HepG2 (cell line): ENCODE measurements around the gene CDK17. TPM values are rescaled to one million over a fixed set of nuclear protein-coding genes. Genes with fewer than 3 reads are reported as not detected.

Experiments used
- ATAC-seq: fragments of 200-7000 bp; cut with Tn5 transposase; 3 replicates; pipeline ENCODE4 v1.9.1; 2020; ENCODE audit warnings: mild to moderate bottlenecking, moderate library complexity
- BruUV-seq: library from RNA; stranded (reverse); fragments of 400-500 nt; replicated peaks from 2 replicates; lab custom pipeline; 2021; lab: Mats Ljungman, UMichigan
- CTCF ChIA-PET: fragments of 300-600 bp; formaldehyde crosslinking; extraction: SDS; loops from one replicate; lab custom pipeline; 2021; ENCODE audit warnings: low total read pairs, inconsistent platforms, low intra/inter-chr PET ratio; lab: Yijun Ruan, JAX
- POLR2A ChIA-PET: fragments of 350-600 bp; sonication (Branson Sonifier 250); formaldehyde crosslinking; loops from one replicate; lab custom pipeline; 2020; ENCODE audit warnings: antibody characterized with exemption, inconsistent platforms; lab: Yijun Ruan, JAX
- DNase-seq: peaks from one replicate; pipeline ENCODE4 v3.0.0-alpha.2; 2015; ENCODE audit warnings: low spot score
- FAIRE-seq: peaks from 3 replicates; lab custom pipeline; 2011; peaks lifted over from hg19 to GRCh38; lab: Jason Lieb, UNC
- H2AFZ ChIP-seq: one replicate; pipeline ENCODE4 v1.6.1; 2011; ENCODE audit warnings: low read length, inconsistent platforms
- H3K27ac ChIP-seq: fragments of 300-600 bp; 3 replicates; pipeline ENCODE4 v1.8.0; 2011; ENCODE audit warnings: mixed run types, mild to moderate bottlenecking, mixed read lengths, low read length, inconsistent platforms; ENCODE audit not compliant: insufficient read depth; ENCODE audit errors: extremely low read length
- H3K27me3 ChIP-seq, 2 experiments: fragments of 200-600 bp in 1 of 2; 2 replicates in 1 of 2; 3 replicates in 1 of 2; pipeline versions ENCODE4 v1.6.0 to v1.8.0; 2011; ENCODE audit warnings: low read length in 2 of 2, mild to moderate bottlenecking in 2 of 2, moderate library complexity in 2 of 2, inconsistent platforms in 1 of 2; ENCODE audit not compliant: insufficient read depth in 2 of 2, control insufficient read depth in 1 of 2
- H3K36me3 ChIP-seq, 2 experiments: fragments of 200-600 bp in 1 of 2; replicated peaks in 1 of 2; 2 replicates in 1 of 2; 3 replicates in 1 of 2; pipeline versions ENCODE4 v1.5.1 to v1.8.0; 2011; ENCODE audit warnings: low read length in 2 of 2, inconsistent platforms in 1 of 2; ENCODE audit not compliant: insufficient read depth in 2 of 2, control insufficient read depth in 1 of 2
- H3K4me1 ChIP-seq: 2 replicates; pipeline ENCODE4 v1.5.1; 2012; ENCODE audit warnings: low read length, inconsistent platforms; ENCODE audit not compliant: insufficient read depth
- H3K4me2 ChIP-seq: 2 replicates; pipeline ENCODE4 v1.6.0; 2011; ENCODE audit warnings: low read depth, low read length, inconsistent platforms
- H3K4me3 ChIP-seq, 3 experiments: fragments of 200-600 bp in 1 of 3; sonication (generic), shearing (Covaris generic) in 1 of 3; replicated peaks in 1 of 3; 2 replicates each; pipeline ENCODE4 v1.5.1; 2011 to 2016; ENCODE audit warnings: low read length in 3 of 3, inconsistent platforms in 2 of 3, low read depth in 2 of 3, mild to moderate bottlenecking in 2 of 3, control low read depth in 1 of 3, mixed read lengths in 1 of 3; ENCODE audit not compliant: insufficient read depth in 1 of 3
- H3K79me2 ChIP-seq: one replicate; pipeline ENCODE4 v1.6.1; 2011; ENCODE audit warnings: low read length, inconsistent platforms; ENCODE audit not compliant: insufficient read depth
- H3K9ac ChIP-seq: 2 replicates; pipeline ENCODE4 v1.6.0; 2011; ENCODE audit warnings: mild to moderate bottlenecking, low read depth, low read length, inconsistent platforms; ENCODE audit not compliant: insufficient read depth
- H3K9me3 ChIP-seq: 2 replicates; pipeline ENCODE4 v1.5.1; 2012; ENCODE audit warnings: mild to moderate bottlenecking, low read length
- H4K20me1 ChIP-seq: 2 replicates; pipeline ENCODE4 v1.6.0; 2011; ENCODE audit warnings: inconsistent platforms, mild to moderate bottlenecking, low read length, moderate library complexity; ENCODE audit not compliant: insufficient read depth
- AKNA ChIP-seq: sonication (generic); formaldehyde crosslinking; IDR thresholded peaks from 2 replicates; pipeline ENCODE4 v1.4.0; 2020; ENCODE audit warnings: missing genetic modification reagents, borderline replicate concordance
- CEBPB ChIP-seq: IDR thresholded peaks from 2 replicates; pipeline ENCODE4 v1.6.1; 2011; ENCODE audit warnings: low read depth, low read length, improper control_type of control experiment, borderline replicate concordance
- CENPX ChIP-seq: sonication (generic); formaldehyde crosslinking; IDR thresholded peaks from 2 replicates; pipeline ENCODE4 v1.9.0; 2021; ENCODE audit warnings: mild to moderate bottlenecking, missing genetic modification reagents, moderate library complexity
- HDAC6 ChIP-seq: fragments of 200-600 bp; sonication (generic); IDR thresholded peaks from 2 replicates; pipeline ENCODE4 v1.7.0; 2017; ENCODE audit warnings: mild to moderate bottlenecking, antibody characterized with exemption, low read length, low read depth
- NRL ChIP-seq: sonication (generic); formaldehyde crosslinking; IDR thresholded peaks from 2 replicates; pipeline ENCODE4 v1.5.0; 2020; ENCODE audit warnings: missing genetic modification reagents, mild to moderate bottlenecking, moderate library complexity, borderline replicate concordance
- SIX4 ChIP-seq: sonication (generic); formaldehyde crosslinking; IDR thresholded peaks from 2 replicates; pipeline ENCODE4 v1.4.0; 2020; ENCODE audit warnings: missing genetic modification reagents
- SOX13 ChIP-seq, 3 experiments: fragments of 450-650 bp in 1 of 3; sonication (generic) in 1 of 3; formaldehyde crosslinking in 1 of 3; IDR thresholded peaks in 2 of 3; conservative IDR thresholded peaks in 1 of 3; 2 replicates each; pipeline versions ENCODE4 v1.5.0 to v1.6.1; 2016 to 2020; ENCODE audit warnings: antibody characterized with exemption in 1 of 3, mild to moderate bottlenecking in 1 of 3, missing compliant biosample characterization in 1 of 3, missing genetic modification reagents in 1 of 3, moderate library complexity in 1 of 3
- ZFP36L2 ChIP-seq: sonication (generic); formaldehyde crosslinking; IDR thresholded peaks from 2 replicates; pipeline ENCODE4 v1.4.0; 2020; ENCODE audit warnings: missing genetic modification reagents
- ZNF354B ChIP-seq: sonication (generic); formaldehyde crosslinking; IDR thresholded peaks from 2 replicates; pipeline ENCODE4 v1.8.0; 2022; ENCODE audit warnings: mild to moderate bottlenecking, missing genetic modification reagents
- ZNF460 ChIP-seq: sonication (generic); formaldehyde crosslinking; IDR thresholded peaks from 2 replicates; pipeline ENCODE4 v1.5.1; 2020; ENCODE audit warnings: missing genetic modification reagents, mild to moderate bottlenecking, borderline replicate concordance
- ZNF883 ChIP-seq: sonication (generic); formaldehyde crosslinking; IDR thresholded peaks from 2 replicates; pipeline ENCODE4 v1.5.1; 2020; ENCODE audit warnings: mild to moderate bottlenecking, missing genetic modification reagents; ENCODE audit errors: not compliant biosample characterization
- WGBS: methylation state at CpG from one replicate; pipeline ENCODE4 v1.1.6; 2017; ENCODE audit warnings: low lambda C conversion rate; 5-methylcytosine and 5-hydroxymethylcytosine counted together
- in situ Hi-C: cut with HindIII; loops from 2 replicates; pipeline ENCODE4 v1.10.0; 2017; ENCODE audit warnings: low pct_unique_long_range_greater_than_20kb; ENCODE audit not compliant: extremely low pct_ligation_motif_present
- intact Hi-C: fragments of 100-400 bp; cut with micrococcal nuclease; formaldehyde crosslinking; loops from one replicate; pipeline ENCODE4 v1.10.0; 2022; ENCODE audit not compliant: unreplicated experiment
- polyA plus RNA-seq, 8 experiments: library from polyadenylated mRNA; depleted of rRNA in 3 of 8; stranded (reverse) in 7 of 8; unstranded in 1 of 8; fragments of >200 nt; fragmentation: Illumina TruSeq in 4 of 8; extraction: Trizol in 4 of 8; gene quantifications; 2 replicates each; pipeline versions ENCODE4 v1.2.1 to v1.2.3, GENCODE V29; 2011 to 2016; ENCODE audit warnings: low read depth in 4 of 8, missing spikeins in 1 of 8, mixed read lengths in 1 of 8; ENCODE audit not compliant: insufficient read depth in 1 of 8
- total RNA-seq, 5 experiments: library from RNA; depleted of rRNA; stranded (reverse); fragments of >200 nt; fragmentation: Illumina TruSeq; extraction: Trizol; gene quantifications; 2 replicates each; pipeline ENCODE4 v1.2.3, GENCODE V29; 2016; ENCODE audit warnings: low read depth in 1 of 5
- TF ChIP-seq, protein P1 (sequence below): IDR thresholded peaks from 2 replicates; pipeline ENCODE4 v1.6.1; 2018; ENCODE audit warnings: missing genetic modification reagents
- TF ChIP-seq, protein P2 (sequence below): sonication (generic); formaldehyde crosslinking; IDR thresholded peaks from 2 replicates; pipeline ENCODE4 v1.4.0; 2020; ENCODE audit warnings: mild to moderate bottlenecking, low read depth, missing genetic modification reagents

Gene CDK17
- total and polyA plus RNA-seq, 2 of the 13 experiments (the other 11 are each of a cell fraction or from before 2014, with no cell fraction given) = 9.9 to 22.3 TPM

- no peak for TF ChIP-seq ZNF460 (CRISPR knock-in tag)
- TF ChIP-seq, protein P1, sequence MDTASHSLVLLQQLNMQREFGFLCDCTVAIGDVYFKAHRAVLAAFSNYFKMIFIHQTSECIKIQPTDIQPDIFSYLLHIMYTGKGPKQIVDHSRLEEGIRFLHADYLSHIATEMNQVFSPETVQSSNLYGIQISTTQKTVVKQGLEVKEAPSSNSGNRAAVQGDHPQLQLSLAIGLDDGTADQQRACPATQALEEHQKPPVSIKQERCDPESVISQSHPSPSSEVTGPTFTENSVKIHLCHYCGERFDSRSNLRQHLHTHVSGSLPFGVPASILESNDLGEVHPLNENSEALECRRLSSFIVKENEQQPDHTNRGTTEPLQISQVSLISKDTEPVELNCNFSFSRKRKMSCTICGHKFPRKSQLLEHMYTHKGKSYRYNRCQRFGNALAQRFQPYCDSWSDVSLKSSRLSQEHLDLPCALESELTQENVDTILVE (CRISPR knock-in tag) = no peak
- no peak for TF ChIP-seq NRL (CRISPR knock-in tag)
- TF ChIP-seq SOX13 (IDR thresholded peaks at IDR 0.05) = no peak
- no peak for TF ChIP-seq SOX13 (CRISPR knock-in tag; conservative IDR thresholded peaks at IDR 0.05 in 1 of 2, IDR thresholded peaks at IDR 0.05 in 1 of 2)
- no peak for TF ChIP-seq SIX4 (CRISPR knock-in tag)
- no peak for TF ChIP-seq CENPX (CRISPR knock-in tag)
- no peak for TF ChIP-seq ZNF883 (CRISPR knock-in tag)
- TF ChIP-seq HDAC6 = no peak
- TF ChIP-seq, protein P2, sequence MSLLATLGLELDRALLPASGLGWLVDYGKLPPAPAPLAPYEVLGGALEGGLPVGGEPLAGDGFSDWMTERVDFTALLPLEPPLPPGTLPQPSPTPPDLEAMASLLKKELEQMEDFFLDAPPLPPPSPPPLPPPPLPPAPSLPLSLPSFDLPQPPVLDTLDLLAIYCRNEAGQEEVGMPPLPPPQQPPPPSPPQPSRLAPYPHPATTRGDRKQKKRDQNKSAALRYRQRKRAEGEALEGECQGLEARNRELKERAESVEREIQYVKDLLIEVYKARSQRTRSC (CRISPR knock-in tag) = no peak
- TF ChIP-seq ZFP36L2 = no peak
- no peak for TF ChIP-seq ZNF354B
- TF ChIP-seq CEBPB = no peak
- no peak for TF ChIP-seq AKNA (CRISPR knock-in tag)
- Histone ChIP-seq H4K20me1 (peaks cover 9% of the 10 kb centered on the region), H3K4me3 (no peak overlapping the region), H3K27ac (no peak overlapping the region), H3K27me3 (no peaks in the 10 kb centered on the region), H3K9me3 (no peaks in the 10 kb centered on the region), H3K79me2 (peaks cover 84% of the 10 kb centered on the region), H3K36me3 (no peaks in the 10 kb centered on the region), H3K4me1 (peaks cover 28% of the 10 kb centered on the region), H3K4me2 (no peak overlapping the region), H3K9ac (no peak overlapping the region), H2AFZ (no peak overlapping the region)
- FAIRE-seq (no peak), DNase-seq (no peak), ATAC-seq (no peak)
- in situ Hi-C loops (no loop called here), intact Hi-C loops (no loop called here)
- WGBS = 97% methylated on average over 3 of the region's 3 CpGs
- ChIA-PET CTCF (no interaction called here), POLR2A (no interaction called here)
- BruUV-seq = no TSS peak
These were observed 47.9 kb downstream of the CDK17 start for GRCh38 chr12:96352161-96352835.
